ENCODE data around the gene POLL. TPM values are rescaled to one million over a fixed set of nuclear protein-coding genes. Genes with fewer than 3 reads are reported as not detected.
"Not testable (repeated sequence)": the region's sequence is repeated elsewhere in the genome, so short reads cannot be mapped to it uniquely, and the experiment has no call there.

The POLL gene
- total RNA-seq (10 to 100 TPM; 12.3 to 21.6 (median 18.0) TPM), polyA plus RNA-seq (10 to 100 TPM; 13.0 to 15.8 TPM)
- long read RNA-seq, donor 1, partial matches to known transcripts, result 0 of 11 reads
- long read RNA-seq, donor 1, other reads (novel, unspliced or antisense), result 8 of 11 reads
- long read RNA-seq, donor 2, partial matches to known transcripts, result 8 of 54 reads
- long read RNA-seq, donor 2, other reads (novel, unspliced or antisense), result 37 of 54 reads
- long read RNA-seq, donor 3, partial matches to known transcripts, result 2 of 14 reads
- long read RNA-seq, donor 3, other reads (novel, unspliced or antisense), result 10 of 14 reads

DNA sequence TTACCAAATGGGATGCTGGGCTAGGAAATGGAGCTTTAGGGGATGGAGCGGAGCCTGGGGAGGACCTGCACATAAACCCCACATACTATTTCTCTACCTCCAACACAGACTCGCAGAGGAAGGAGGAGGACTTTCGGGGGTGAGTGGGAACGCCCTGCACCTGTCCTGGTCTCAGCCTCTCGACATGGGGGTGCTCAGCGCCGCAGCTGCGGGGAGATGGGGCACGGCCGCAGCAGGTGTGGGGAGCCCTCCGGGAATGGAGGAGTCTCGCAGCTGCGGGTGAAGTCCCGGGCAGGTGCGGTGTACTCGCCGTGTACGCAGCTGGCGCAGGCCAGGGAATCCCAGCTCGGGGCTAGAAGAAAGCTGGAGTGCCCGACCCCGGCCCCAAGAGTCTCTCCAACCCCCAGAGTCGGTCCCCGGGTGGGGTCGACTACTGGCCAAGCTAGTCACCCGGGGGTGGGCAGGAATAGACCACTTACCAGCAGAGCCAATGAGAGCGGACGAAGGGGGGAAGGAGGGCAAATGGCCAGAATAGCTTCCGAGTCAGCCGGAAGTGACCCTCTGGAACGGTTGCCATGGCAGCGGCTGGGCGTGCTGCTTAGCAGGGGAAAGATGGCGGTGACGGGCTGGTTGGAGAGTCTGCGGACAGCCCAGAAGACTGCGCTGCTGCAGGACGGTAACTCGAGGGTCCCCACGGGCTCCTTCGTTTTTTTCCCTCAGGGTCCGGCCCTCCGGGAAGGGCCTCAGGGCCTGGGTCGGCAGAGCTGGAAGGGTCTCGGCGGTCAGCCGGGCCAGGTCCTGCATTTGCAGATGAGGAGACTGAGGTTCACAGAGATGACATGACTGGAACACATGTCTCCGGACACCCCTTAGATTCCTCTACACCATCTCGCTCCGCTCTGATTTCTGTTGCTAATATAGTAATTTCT lies at the start of gene POLL, which contains the start of gene DPCD:
POLL (minus strand) TSS at position 533 of the 929 bp plus-strand sequence. CDS start 897 bp downstream, outside the sequence.
DPCD (plus strand) TSS at position 597 of the 929 bp plus-strand sequence; CDS start at position 613, 16 bp downstream.
- intact Hi-C loops (cut with DNase I), result loop anchor here in 2 of 10 donors (5.0 kb wide), 2 partner anchors 236 to 536 kb away; partner anchors contain the start of gene BTRC (in 1 of the 2)
- WGBS, 4 donors, result 1 to 2% (median 1%) methylated on average over 36 to 50 of the region's 50 CpGs

DNA sequence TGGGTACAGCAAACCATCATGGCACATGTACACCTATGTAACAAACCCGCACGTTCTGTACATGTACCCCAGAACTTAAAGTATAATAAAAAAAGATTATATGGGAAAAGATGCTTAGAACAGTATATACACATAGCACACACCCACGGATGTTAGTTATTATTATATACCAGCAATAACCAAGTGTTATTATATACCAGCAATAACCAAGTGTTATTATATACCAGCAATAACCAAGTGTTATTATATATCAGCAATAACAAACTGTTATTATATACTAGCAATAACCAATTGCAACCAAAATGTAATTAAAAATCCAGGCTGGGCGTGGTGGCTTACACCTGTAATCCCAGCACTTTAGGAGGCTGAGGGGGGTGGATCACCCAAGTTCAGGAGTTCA lies 45.5 kb upstream of the POLL start:
- H3K4me3 ChIP-seq; H3K27ac ChIP-seq; H3K9me3 ChIP-seq; intact Hi-C loops (cut with DNase I); DNase-seq; H3K27me3 ChIP-seq; ATAC-seq: not testable (repeated sequence)
- Histone ChIP-seq H3K4me1 (peaks cover 0 to 17% (median 0%) of the 10 kb centered on the region in 12 donors), H3K36me3 (peaks cover 0 to 38% (median 17%) of the 10 kb centered on the region in 9 donors)
- 95 to 98% (median 96%) methylated on average over 4 of the region's 4 CpGs for WGBS, 4 donors

More for the DNA sequence above, at the start of gene POLL, which contains the start of gene DPCD:
- H3K4me3 ChIP-seq, result peak within 1 kb of the TSS; percentile 54 to 98 (median 78)
- H3K36me3 ChIP-seq, result peaks cover 0 to 30% (median 23%) of the 10 kb centered on the region in 9 donors
- no peaks in the 10 kb centered on the region for H3K27me3 ChIP-seq
- TF ChIP-seq, protein P1, sequence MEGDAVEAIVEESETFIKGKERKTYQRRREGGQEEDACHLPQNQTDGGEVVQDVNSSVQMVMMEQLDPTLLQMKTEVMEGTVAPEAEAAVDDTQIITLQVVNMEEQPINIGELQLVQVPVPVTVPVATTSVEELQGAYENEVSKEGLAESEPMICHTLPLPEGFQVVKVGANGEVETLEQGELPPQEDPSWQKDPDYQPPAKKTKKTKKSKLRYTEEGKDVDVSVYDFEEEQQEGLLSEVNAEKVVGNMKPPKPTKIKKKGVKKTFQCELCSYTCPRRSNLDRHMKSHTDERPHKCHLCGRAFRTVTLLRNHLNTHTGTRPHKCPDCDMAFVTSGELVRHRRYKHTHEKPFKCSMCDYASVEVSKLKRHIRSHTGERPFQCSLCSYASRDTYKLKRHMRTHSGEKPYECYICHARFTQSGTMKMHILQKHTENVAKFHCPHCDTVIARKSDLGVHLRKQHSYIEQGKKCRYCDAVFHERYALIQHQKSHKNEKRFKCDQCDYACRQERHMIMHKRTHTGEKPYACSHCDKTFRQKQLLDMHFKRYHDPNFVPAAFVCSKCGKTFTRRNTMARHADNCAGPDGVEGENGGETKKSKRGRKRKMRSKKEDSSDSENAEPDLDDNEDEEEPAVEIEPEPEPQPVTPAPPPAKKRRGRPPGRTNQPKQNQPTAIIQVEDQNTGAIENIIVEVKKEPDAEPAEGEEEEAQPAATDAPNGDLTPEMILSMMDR (IDR thresholded peaks at IDR 0.05), result no peak
- TF ChIP-seq POLR2A (IDR thresholded peaks at IDR 0.05), result peak in 1 of 2 donors; percentile 53
- no peaks in the 10 kb centered on the region for H3K9me3 ChIP-seq
- peaks cover 0 to 30% (median 18%) of the 10 kb centered on the region in 12 donors for H3K4me1 ChIP-seq
- DNase-seq (peak; percentile 97 to 99 (median 98)), ATAC-seq (peak; percentile 95 to 99 (median 98))
- H3K27ac ChIP-seq, result peak within 1 kb of the TSS; percentile 20 to 83 (median 72)

DNA sequence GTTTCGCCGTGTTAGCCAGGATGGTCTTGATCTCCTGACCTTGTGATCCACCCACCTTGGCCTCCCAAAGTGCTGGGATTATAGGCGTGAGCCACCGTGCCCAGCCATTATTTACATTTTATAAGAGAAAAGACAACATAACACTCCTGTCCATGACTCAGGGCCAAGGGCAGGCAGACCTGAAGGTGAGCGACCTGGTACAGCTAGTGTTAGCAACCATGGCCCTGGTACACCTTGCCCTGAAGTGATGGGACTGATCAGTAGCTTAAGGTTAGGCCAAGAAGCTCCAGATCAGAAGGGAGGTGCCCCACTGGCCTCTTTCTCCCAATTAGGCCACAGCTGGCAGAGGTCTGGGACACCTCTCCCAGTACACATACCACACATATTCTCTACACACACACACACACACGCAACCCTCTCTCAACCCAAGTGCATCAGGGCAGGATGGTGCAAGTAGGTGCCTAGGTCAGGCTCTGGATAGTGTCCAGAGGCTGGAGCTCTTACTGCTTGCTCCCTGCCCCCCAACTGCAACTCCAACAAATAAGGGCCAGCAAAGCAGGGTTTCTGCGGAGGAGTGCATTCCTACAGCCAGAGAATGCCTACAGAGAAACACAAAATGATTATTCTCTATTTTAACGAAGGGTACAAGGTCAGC lies 43.9 kb upstream of the POLL start:
- ATAC-seq, result peak in 3 of 4 donors; percentile 36 to 57 (median 37)
- H3K27me3 ChIP-seq, result no peaks in the 10 kb centered on the region
- DNase-seq, result no peak
- peaks cover 0 to 17% (median 0%) of the 10 kb centered on the region in 12 donors for H3K4me1 ChIP-seq
- intact Hi-C loops (cut with DNase I), result no loop called here
- no peak for TF ChIP-seq POLR2A (IDR thresholded peaks at IDR 0.05)
- TF ChIP-seq, protein P1 (IDR thresholded peaks at IDR 0.05), result no peak
- WGBS, 4 donors, result 77 to 88% (median 81%) methylated on average over 8 of the region's 8 CpGs
- H3K27ac ChIP-seq, result no peak overlapping the region
- H3K4me3 ChIP-seq, result no peak overlapping the region
- no peaks in the 10 kb centered on the region for H3K9me3 ChIP-seq
- peaks cover 0 to 34% (median 13%) of the 10 kb centered on the region in 9 donors for H3K36me3 ChIP-seq

DNA sequence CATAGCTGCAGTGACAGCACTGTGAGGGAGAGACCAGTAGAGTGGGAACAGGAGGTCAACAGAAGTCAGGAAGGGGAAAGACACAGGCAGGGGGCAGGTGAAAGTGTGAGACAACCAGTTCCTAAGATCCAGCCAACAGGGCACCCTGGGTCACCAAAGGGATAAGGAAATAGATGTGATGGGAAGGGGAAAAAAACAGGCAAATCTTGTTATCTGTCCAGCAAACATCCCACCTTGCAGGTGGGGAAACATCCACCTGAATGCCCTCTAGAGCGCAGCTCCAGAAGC lies 42.5 kb upstream of the POLL start:
- Histone ChIP-seq H3K4me1 (peaks cover 0 to 25% (median 3%) of the 10 kb centered on the region in 12 donors), H3K36me3 (peaks cover 0 to 31% (median 11%) of the 10 kb centered on the region in 9 donors), H3K27me3 (no peaks in the 10 kb centered on the region), H3K27ac (no peak overlapping the region), H3K9me3 (no peaks in the 10 kb centered on the region), H3K4me3 (no peak overlapping the region)
- TF ChIP-seq, protein P1 (IDR thresholded peaks at IDR 0.05), result no peak
- no peak for TF ChIP-seq POLR2A (IDR thresholded peaks at IDR 0.05)
- intact Hi-C loops (cut with DNase I), result no loop called here
- ATAC-seq (no peak), DNase-seq (no peak)
- 97 to 100% (median 100%) methylated on average over 1 of the region's 1 CpG for WGBS, 4 donors

All from heart left ventricle (tissue), 16 donors.